NB4 (cell line): ENCODE data around the gene MTCH1.

Experiments used
- DNase-seq: peaks from one replicate; pipeline ENCODE4 v3.0.0; 2010; ENCODE audit warnings: low read depth
- H3K4me3 ChIP-seq: one replicate; pipeline ENCODE4 v1.5.1; 2011; ENCODE audit warnings: mild to moderate bottlenecking, low read depth, low read length, moderate library complexity
- CTCF ChIP-seq: IDR thresholded peaks from one replicate; pipeline ENCODE4 v1.5.1; 2012; ENCODE audit warnings: low read depth, low read length
- MAX ChIP-seq: IDR thresholded peaks from 2 replicates; pipeline ENCODE4 v1.6.1; 2011; ENCODE audit warnings: low read depth, low read length
- MYC ChIP-seq: IDR thresholded peaks from 2 replicates; pipeline ENCODE4 v1.6.1; 2011; ENCODE audit warnings: low read depth, low read length
- POLR2A ChIP-seq: IDR thresholded peaks from 2 replicates; pipeline ENCODE4 v1.6.1; 2011; ENCODE audit warnings: mild to moderate bottlenecking; ENCODE audit not compliant: insufficient read length; ENCODE audit errors: extremely low read depth

Gene MTCH1

DNA sequence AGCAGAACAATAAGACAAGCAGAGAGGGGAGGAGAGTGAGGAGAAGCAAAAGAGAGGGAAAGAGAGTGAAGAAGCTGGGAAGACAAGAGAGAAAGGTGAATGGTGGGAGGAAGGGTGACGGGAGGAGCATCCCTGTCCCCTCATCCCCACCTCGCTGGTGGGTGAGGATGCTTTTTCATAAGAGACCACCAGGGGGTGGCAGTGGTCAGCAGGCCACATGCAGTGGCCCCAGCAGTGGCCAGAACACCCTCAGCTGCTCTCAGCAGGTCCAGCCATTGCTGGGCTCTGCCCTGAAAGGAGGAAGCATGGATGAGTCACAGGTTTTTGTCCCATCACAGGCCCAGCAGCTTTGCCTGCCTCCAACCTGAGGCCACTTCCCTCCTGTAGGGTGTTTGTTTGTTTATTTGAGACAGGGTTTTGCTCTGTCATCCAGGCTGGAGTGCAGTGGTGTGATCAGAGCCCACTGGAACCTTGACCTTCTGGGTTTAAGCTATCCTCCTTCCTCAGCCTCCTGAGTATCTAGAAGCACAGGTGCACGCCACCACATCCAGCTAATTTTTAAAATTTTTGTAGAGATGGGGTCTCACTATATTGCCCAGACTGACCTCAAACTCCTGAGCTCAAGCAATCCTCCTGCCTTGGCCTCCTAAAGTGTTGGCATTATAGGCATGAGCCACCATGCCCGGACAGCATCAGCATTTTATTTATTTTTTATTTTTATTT lies 43.4 kb upstream of the MTCH1 start:
- TF ChIP-seq POLR2A = no peak
- peak; percentile 64; the same call in 1 of the 2 replicates for TF ChIP-seq MAX
- peak; percentile 81 for TF ChIP-seq CTCF
- peak; percentile 47 for TF ChIP-seq MYC
- H3K4me3 ChIP-seq = no peak overlapping the region
- DNase-seq = peak; percentile 92

DNA sequence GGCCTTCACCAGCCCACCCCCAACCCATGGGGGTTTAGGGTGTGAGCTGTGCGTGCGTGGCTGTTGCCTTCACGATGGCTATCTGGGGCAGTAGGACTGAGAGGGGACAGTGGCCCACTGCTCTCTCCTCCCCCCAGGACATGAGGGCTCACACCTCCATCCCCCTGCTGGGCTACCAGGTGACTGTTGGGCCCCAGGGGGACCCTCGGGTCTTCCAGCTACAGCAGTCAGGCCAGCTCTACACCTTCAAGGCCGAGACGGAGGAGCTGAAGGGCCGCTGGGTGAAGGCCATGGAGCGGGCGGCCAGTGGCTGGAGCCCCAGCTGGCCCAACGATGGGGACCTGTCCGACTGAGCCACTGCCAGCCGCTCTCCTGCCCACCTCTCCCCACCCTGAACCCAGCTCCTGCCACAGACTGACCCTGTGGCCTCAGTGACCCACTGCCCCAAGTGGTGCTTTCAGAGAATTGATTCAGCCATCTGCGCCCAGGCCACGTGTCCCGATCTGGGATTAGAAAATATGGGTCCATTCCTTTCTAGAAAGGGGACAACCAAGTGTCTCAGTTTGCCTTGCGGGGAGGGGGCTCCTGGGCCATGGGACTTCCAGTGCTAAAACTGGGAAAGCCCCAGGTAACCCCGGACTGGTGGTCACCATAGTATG lies 41.9 kb upstream of the MTCH1 start:
- no peak overlapping the region for H3K4me3 ChIP-seq
- no peak for TF ChIP-seq CTCF
- no peak for TF ChIP-seq MAX
- no peak for TF ChIP-seq POLR2A
- no peak for TF ChIP-seq MYC
- DNase-seq = no peak

DNA sequence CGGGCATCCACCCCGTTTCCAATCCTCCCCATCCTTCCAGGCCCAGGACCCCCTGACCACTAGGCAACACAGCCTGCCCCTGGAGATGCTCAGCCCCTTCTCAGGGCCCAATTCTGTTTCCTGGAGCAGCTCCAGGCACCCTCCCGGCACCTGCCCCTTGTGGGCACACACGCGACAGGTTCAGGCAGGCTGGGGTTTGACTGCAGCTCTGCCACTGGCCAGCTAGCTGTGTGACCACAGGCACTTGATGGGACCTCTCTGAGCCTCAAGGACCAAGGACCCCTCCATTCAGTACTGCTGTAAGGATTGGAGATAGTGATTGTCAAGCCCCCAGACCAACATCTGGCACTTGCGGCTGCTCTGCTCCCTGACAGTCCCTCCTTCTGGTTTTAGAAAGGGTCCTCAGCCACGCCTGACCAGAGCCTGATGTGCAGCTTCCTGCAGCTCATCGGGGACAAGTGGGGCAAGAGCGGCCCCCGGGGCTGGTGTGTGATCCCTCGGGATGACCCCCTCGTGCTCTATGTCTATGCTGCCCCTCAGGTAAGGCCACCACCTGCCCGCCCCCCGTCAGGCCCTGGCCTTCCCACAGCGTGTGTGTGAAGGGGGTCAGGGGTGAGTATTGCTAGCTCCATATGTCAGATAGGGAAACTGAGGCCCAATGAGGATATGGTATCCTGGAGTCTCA lies 41.2 kb upstream of the MTCH1 start:
- TF ChIP-seq CTCF (no peak), MAX (no peak), POLR2A (no peak), MYC (no peak)
- no peak for DNase-seq
- no peak overlapping the region for H3K4me3 ChIP-seq

DNA sequence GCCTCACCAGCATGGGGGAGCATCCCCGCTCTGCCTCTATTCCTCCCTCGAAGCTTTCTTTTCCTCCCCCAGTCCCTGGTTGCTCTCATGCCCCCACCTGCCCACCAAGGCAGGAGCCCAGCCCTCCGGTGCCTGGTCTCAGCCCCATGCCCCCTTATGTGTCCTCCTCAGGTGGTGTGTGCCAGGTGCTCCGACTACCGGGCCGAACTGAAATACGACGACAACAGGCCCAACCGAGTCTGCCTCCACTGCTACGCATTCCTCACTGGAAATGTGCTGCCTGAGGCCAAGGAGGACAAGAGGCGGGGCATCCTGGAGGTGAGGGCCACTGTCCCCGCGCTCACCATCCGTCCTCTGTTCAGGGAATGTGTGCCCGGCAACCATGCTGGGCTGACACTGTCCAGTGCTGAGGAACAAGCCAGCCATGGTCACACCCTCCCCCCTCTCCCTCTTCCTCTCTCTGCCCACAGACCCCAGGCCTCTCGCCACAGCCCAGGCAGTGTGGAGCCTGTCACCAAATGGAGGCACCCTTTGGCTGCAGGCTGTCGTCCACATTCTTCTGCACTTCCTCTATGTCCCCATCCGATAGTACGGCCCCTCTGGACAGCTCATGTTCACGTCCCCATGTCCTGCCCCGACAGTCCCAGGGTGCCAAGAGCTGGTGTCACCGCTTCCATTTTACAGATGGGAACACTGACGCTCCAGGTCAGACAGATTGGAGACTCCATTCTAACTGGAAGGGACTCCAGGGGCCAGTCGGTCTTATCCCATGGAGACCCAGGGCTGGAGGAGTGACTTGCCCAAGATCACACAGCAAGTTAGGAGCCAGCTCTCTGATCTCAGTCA lies 39.8 kb upstream of the MTCH1 start:
- no peak overlapping the region for H3K4me3 ChIP-seq
- DNase-seq = peak; percentile 50
- TF ChIP-seq MYC (no peak), MAX (no peak), POLR2A (no peak), CTCF (no peak)

DNA sequence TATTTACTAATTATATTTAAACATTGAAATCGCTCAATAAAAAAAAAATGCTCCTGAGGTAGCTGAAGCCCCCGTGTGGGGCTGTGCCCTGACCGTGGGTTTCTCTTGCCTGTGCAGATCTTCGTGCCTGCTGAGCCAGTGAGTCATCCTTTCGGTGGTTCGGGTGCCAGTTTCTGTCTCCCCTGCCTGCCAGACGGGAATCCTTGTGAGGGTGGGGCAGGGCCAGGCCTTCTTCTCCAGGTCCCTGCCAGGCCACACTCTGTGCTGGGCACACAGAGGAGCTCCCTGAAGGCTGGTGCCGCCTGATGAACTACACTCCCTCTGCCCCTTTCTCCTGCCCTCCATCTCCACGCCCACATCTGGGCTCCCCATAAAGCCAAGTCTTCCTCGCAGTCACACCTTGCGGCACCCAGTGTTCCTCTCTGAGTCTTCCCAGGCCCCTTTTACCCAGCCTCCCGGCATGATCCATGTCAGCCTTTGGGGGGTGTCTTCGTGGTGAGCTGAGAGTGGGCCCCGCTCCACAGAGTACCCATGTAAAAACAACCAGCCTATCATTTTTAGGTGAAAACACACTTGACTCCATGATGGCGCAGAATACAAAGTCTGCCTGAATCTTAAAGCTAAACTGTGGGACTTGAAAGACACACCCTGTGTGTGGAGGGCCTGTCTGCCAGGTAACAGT lies 38.8 kb upstream of the MTCH1 start:
- peak; percentile 40 for DNase-seq
- H3K4me3 ChIP-seq = no peak overlapping the region
- TF ChIP-seq MAX = no peak
- TF ChIP-seq MYC = no peak
- TF ChIP-seq POLR2A = no peak
- TF ChIP-seq CTCF = no peak
